HepG2 (cell line): ENCODE data around the gene PRSS8. TPM values are rescaled to one million over a fixed set of nuclear protein-coding genes. Genes with fewer than 3 reads are reported as not detected.
A peak's percentile ranks its signal among the peaks of the same experiment; 100 is the strongest.

Source experiments
- DR1 ChIP-seq: sonication (generic); formaldehyde crosslinking; IDR thresholded peaks from 2 replicates; pipeline ENCODE4 v1.8.0; 2021; ENCODE audit warnings: mild to moderate bottlenecking, missing genetic modification reagents, inconsistent platforms
- ELF1 ChIP-seq: sonication (generic); formaldehyde crosslinking; IDR thresholded peaks from 2 replicates; pipeline ENCODE4 v1.4.0; 2020; ENCODE audit warnings: missing genetic modification reagents
- FIP1L1 ChIP-seq: fragments of 200-400 bp; formaldehyde crosslinking; IDR thresholded peaks from 2 replicates; pipeline ENCODE4 v1.6.1; 2018; ENCODE audit warnings: low read depth, mild to moderate bottlenecking, low read length, moderate library complexity, borderline replicate concordance; ENCODE audit not compliant: insufficient read depth
- FOXO1 ChIP-seq: sonication (generic); formaldehyde crosslinking; IDR thresholded peaks from 2 replicates; pipeline ENCODE4 v1.4.0; 2020; ENCODE audit warnings: missing genetic modification reagents
- KDM4B ChIP-seq: sonication (generic); formaldehyde crosslinking; IDR thresholded peaks from 2 replicates; pipeline ENCODE4 v1.4.0; 2020; ENCODE audit warnings: missing genetic modification reagents
- KDM5A ChIP-seq: fragments of 200-600 bp; sonication (generic); IDR thresholded peaks from 2 replicates; pipeline ENCODE4 v1.7.0; 2018; ENCODE audit warnings: antibody characterized with exemption, mild to moderate bottlenecking, low read length, borderline replicate concordance
- NRL ChIP-seq: sonication (generic); formaldehyde crosslinking; IDR thresholded peaks from 2 replicates; pipeline ENCODE4 v1.5.0; 2020; ENCODE audit warnings: missing genetic modification reagents, mild to moderate bottlenecking, moderate library complexity, borderline replicate concordance
- SOX5 ChIP-seq: IDR thresholded peaks from 2 replicates; pipeline ENCODE4 v1.6.1; 2016; ENCODE audit warnings: borderline replicate concordance
- STAT5B ChIP-seq: sonication (generic); formaldehyde crosslinking; IDR thresholded peaks from 2 replicates; pipeline ENCODE4 v1.4.0; 2020; ENCODE audit warnings: missing genetic modification reagents
- ZBTB7B ChIP-seq: sonication (generic); formaldehyde crosslinking; IDR thresholded peaks from 2 replicates; pipeline ENCODE4 v1.4.0; 2020; ENCODE audit warnings: missing genetic modification reagents
- ZNF652 ChIP-seq: IDR thresholded peaks from 2 replicates; pipeline ENCODE4 v1.6.1; 2016; ENCODE audit warnings: low read depth, borderline replicate concordance
- ZSCAN9 ChIP-seq: IDR thresholded peaks from 2 replicates; pipeline ENCODE4 v1.6.1; 2016; ENCODE audit warnings: borderline replicate concordance
- polyA plus RNA-seq, 8 experiments: library from polyadenylated mRNA; depleted of rRNA in 3 of 8; stranded (reverse) in 7 of 8; unstranded in 1 of 8; fragments of >200 nt; fragmentation: Illumina TruSeq in 4 of 8; extraction: Trizol in 4 of 8; gene quantifications; 2 replicates each; pipeline versions ENCODE4 v1.2.1 to v1.2.3, GENCODE V29; 2011 to 2016; ENCODE audit warnings: low read depth in 4 of 8, missing spikeins in 1 of 8, mixed read lengths in 1 of 8; ENCODE audit not compliant: insufficient read depth in 1 of 8
- total RNA-seq, 5 experiments: library from RNA; depleted of rRNA; stranded (reverse); fragments of >200 nt; fragmentation: Illumina TruSeq; extraction: Trizol; gene quantifications; 2 replicates each; pipeline ENCODE4 v1.2.3, GENCODE V29; 2016; ENCODE audit warnings: low read depth in 1 of 5
- TF ChIP-seq, protein P1 (sequence below): sonication (generic); formaldehyde crosslinking; IDR thresholded peaks from 2 replicates; pipeline ENCODE4 v1.4.0; 2020; ENCODE audit warnings: missing genetic modification reagents
- TF ChIP-seq, protein P2 (sequence below): sonication (generic); formaldehyde crosslinking; IDR thresholded peaks from 2 replicates; pipeline ENCODE4 v1.5.1; 2020; ENCODE audit warnings: mild to moderate bottlenecking, missing genetic modification reagents
- TF ChIP-seq, protein P3 (sequence below): sonication (generic); formaldehyde crosslinking; IDR thresholded peaks from 2 replicates; pipeline ENCODE4 v1.5.0; 2020; ENCODE audit warnings: mild to moderate bottlenecking, missing genetic modification reagents, borderline replicate concordance

The PRSS8 gene
- total and polyA plus RNA-seq, 2 of the 13 experiments (the other 11 are each of a cell fraction or from before 2014, with no cell fraction given): 2.6 to 7.2 TPM

DNA sequence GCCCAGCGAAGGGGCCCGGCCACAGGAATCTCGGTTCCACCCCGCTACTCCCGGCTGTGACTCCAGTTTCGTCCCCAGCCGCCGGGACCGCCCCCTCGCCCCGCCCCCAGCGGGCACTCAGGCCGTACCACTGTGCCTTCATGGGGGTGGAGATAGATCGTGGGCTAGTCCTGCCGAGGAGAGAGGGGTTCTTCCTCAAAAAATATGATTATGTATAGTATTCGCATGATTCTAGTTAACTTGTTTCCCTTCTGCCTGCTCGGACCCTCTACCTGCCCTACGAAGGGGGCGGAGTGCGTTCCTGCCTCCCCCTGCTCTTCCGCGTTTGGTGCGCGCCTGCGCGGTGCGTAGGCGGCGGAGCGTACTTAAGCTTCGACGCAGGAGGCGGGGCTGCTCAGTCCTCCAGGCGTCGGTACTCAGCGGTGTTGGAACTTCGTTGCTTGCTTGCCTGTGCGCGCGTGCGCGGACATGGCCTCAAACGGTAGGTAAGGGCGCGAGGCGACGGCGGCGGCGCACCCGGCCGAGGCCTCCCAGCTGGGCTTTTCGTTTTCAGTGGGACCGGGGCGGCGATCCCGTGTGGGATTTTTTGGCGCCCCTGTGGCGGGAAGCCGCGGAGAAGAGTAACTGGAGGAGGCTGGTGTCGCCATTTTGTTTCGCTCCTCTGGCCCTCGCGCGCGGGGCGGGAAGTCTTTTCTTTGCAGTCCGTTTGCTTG is 44.4 kb upstream of the PRSS8 start, which contains the start of gene FUS (continued):
- TF ChIP-seq, protein P1, sequence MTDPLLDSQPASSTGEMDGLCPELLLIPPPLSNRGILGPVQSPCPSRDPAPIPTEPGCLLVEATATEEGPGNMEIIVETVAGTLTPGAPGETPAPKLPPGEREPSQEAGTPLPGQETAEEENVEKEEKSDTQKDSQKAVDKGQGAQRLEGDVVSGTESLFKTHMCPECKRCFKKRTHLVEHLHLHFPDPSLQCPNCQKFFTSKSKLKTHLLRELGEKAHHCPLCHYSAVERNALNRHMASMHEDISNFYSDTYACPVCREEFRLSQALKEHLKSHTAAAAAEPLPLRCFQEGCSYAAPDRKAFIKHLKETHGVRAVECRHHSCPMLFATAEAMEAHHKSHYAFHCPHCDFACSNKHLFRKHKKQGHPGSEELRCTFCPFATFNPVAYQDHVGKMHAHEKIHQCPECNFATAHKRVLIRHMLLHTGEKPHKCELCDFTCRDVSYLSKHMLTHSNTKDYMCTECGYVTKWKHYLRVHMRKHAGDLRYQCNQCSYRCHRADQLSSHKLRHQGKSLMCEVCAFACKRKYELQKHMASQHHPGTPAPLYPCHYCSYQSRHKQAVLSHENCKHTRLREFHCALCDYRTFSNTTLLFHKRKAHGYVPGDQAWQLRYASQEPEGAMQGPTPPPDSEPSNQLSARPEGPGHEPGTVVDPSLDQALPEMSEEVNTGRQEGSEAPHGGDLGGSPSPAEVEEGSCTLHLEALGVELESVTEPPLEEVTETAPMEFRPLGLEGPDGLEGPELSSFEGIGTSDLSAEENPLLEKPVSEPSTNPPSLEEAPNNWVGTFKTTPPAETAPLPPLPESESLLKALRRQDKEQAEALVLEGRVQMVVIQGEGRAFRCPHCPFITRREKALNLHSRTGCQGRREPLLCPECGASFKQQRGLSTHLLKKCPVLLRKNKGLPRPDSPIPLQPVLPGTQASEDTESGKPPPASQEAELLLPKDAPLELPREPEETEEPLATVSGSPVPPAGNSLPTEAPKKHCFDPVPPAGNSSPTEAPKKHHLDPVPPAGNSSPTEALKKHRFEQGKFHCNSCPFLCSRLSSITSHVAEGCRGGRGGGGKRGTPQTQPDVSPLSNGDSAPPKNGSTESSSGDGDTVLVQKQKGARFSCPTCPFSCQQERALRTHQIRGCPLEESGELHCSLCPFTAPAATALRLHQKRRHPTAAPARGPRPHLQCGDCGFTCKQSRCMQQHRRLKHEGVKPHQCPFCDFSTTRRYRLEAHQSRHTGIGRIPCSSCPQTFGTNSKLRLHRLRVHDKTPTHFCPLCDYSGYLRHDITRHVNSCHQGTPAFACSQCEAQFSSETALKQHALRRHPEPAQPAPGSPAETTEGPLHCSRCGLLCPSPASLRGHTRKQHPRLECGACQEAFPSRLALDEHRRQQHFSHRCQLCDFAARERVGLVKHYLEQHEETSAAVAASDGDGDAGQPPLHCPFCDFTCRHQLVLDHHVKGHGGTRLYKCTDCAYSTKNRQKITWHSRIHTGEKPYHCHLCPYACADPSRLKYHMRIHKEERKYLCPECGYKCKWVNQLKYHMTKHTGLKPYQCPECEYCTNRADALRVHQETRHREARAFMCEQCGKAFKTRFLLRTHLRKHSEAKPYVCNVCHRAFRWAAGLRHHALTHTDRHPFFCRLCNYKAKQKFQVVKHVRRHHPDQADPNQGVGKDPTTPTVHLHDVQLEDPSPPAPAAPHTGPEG (CRISPR knock-in tag): peak; percentile 34
- TF ChIP-seq FIP1L1 (no peak; the same call in 1 of the 2 replicates), NRL (peak; percentile 5; the same call in 1 of the 2 replicates), ZSCAN9 (CRISPR knock-in tag) (peak; percentile 68), ELF1 (peak; percentile 77), SOX5 (CRISPR knock-in tag) (no peak; the same call in none of the 2 replicates), STAT5B (CRISPR knock-in tag) (peak; percentile 97), KDM5A (0 out of 2 replicates have a peak, but pooled peaks have one; percentile 20), ZBTB7B (CRISPR knock-in tag) (no peak; the same call in 1 of the 2 replicates), FOXO1 (CRISPR knock-in tag) (peak; percentile 88), DR1 (peak; percentile 100), KDM4B (CRISPR knock-in tag) (peak; percentile 98), ZNF652 (CRISPR knock-in tag) (peak; percentile 49)
- TF ChIP-seq, protein P2, sequence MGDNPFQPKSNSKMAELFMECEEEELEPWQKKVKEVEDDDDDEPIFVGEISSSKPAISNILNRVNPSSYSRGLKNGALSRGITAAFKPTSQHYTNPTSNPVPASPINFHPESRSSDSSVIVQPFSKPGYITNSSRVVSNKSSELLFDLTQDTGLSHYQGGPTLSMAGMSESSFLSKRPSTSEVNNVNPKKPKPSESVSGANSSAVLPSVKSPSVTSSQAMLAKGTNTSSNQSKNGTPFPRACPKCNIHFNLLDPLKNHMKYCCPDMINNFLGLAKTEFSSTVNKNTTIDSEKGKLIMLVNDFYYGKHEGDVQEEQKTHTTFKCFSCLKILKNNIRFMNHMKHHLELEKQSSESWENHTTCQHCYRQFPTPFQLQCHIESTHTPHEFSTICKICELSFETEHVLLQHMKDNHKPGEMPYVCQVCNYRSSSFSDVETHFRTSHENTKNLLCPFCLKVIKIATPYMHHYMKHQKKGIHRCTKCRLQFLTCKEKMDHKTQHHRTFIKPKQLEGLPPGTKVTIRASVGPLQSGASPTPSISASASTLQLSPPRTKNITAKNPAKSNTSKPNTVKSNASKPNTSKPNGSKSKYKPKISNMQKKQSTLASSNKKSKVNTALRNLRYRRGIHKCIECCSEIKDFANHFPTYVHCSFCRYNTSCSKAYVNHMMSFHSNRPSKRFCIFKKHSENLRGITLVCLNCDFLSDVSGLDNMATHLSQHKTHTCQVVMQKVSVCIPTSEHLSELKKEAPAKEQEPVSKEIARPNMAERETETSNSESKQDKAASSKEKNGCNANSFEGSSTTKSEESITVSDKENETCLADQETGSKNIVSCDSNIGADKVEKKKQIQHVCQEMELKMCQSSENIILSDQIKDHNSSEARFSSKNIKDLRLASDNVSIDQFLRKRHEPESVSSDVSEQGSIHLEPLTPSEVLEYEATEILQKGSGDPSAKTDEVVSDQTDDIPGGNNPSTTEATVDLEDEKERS (CRISPR knock-in tag): no peak; the same call in 1 of the 2 replicates
- TF ChIP-seq, protein P3, sequence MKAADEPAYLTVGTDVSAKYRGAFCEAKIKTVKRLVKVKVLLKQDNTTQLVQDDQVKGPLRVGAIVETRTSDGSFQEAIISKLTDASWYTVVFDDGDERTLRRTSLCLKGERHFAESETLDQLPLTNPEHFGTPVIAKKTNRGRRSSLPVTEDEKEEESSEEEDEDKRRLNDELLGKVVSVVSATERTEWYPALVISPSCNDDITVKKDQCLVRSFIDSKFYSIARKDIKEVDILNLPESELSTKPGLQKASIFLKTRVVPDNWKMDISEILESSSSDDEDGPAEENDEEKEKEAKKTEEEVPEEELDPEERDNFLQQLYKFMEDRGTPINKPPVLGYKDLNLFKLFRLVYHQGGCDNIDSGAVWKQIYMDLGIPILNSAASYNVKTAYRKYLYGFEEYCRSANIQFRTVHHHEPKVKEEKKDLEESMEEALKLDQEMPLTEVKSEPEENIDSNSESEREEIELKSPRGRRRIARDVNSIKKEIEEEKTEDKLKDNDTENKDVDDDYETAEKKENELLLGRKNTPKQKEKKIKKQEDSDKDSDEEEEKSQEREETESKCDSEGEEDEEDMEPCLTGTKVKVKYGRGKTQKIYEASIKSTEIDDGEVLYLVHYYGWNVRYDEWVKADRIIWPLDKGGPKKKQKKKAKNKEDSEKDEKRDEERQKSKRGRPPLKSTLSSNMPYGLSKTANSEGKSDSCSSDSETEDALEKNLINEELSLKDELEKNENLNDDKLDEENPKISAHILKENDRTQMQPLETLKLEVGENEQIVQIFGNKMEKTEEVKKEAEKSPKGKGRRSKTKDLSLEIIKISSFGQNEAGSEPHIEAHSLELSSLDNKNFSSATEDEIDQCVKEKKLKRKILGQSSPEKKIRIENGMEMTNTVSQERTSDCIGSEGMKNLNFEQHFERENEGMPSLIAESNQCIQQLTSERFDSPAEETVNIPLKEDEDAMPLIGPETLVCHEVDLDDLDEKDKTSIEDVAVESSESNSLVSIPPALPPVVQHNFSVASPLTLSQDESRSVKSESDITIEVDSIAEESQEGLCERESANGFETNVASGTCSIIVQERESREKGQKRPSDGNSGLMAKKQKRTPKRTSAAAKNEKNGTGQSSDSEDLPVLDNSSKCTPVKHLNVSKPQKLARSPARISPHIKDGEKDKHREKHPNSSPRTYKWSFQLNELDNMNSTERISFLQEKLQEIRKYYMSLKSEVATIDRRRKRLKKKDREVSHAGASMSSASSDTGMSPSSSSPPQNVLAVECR (CRISPR knock-in tag): peak; percentile 98; the same call in 1 of the 2 replicates
